Lower leg skin (tissue), 3 donors: ENCODE data around the gene OGDH.

Experiments used
- POLR2A ChIP-seq, 2 donors: fragments of 450-650 bp; IDR thresholded peaks; one replicate each; pipeline ENCODE4 v1.6.1; 2016 to 2017; ENCODE audit warnings: antibody characterized with exemption in 2 of 2, mild to moderate bottlenecking in 1 of 2, moderate library complexity in 1 of 2
- TF ChIP-seq, protein P1 (sequence below), 3 donors: fragments of 450-650 bp; IDR thresholded peaks; one replicate each; pipeline ENCODE4 v1.5.1; 2016; ENCODE audit warnings: antibody characterized with exemption in 3 of 3, mild to moderate bottlenecking in 3 of 3, moderate library complexity in 2 of 3

GRCh38 chr7:44630792-44631457 is 24.5 kb downstream of the OGDH start:
- TF ChIP-seq, protein P1, sequence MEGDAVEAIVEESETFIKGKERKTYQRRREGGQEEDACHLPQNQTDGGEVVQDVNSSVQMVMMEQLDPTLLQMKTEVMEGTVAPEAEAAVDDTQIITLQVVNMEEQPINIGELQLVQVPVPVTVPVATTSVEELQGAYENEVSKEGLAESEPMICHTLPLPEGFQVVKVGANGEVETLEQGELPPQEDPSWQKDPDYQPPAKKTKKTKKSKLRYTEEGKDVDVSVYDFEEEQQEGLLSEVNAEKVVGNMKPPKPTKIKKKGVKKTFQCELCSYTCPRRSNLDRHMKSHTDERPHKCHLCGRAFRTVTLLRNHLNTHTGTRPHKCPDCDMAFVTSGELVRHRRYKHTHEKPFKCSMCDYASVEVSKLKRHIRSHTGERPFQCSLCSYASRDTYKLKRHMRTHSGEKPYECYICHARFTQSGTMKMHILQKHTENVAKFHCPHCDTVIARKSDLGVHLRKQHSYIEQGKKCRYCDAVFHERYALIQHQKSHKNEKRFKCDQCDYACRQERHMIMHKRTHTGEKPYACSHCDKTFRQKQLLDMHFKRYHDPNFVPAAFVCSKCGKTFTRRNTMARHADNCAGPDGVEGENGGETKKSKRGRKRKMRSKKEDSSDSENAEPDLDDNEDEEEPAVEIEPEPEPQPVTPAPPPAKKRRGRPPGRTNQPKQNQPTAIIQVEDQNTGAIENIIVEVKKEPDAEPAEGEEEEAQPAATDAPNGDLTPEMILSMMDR (IDR thresholded peaks at IDR 0.05) = no peak
- TF ChIP-seq POLR2A (IDR thresholded peaks at IDR 0.05) = no peak
